Measurements from ENCODE around the gene ADGRL3.

ADGRL3 gene

DNA sequence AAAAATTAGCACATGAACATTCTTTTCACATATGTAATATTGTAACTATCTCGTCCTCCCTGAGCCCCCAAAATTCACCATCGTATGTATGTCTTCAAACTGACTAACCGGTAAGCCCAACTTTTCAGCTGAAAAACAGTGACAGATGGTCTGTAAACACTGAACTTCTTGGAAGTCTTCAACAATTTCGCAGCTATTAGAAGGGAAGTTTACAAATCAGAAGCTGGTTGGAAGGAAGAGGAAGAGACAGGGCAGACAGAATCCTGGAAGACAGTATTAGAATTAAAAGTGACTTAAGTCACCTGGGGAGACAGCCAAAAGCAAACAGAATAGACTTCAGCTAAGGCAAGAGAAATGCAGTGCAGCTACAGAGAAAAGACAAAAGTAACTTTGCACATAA, 858.4 kb downstream of the ADGRL3 start:
- H3K27me3 ChIP-seq (ENCODE audit: insufficient read depth, low read length), result no peaks in the 10 kb centered on the region
- no peak overlapping the region for H3K9ac ChIP-seq (ENCODE audit: low read length)
- no peak overlapping the region for H3K18ac ChIP-seq (ENCODE audit: low read length)
- no peak overlapping the region for H2AFZ ChIP-seq (ENCODE audit: insufficient read depth, low read length, poor library complexity)
- H2AK5ac ChIP-seq (ENCODE audit: low read length), result no peak overlapping the region
- no peak overlapping the region for H3K14ac ChIP-seq (ENCODE audit: low read length)
- H3K36me3 ChIP-seq (ENCODE audit: control insufficient read depth in 1 of 2, insufficient read depth in 2 of 2, low read length in 2 of 2), result no peaks in the 10 kb centered on the region
- H4K8ac ChIP-seq (ENCODE audit: low read depth, low read length), result no peak overlapping the region
- no peak overlapping the region for H2BK5ac ChIP-seq (ENCODE audit: low read depth, low read length, poor library complexity)
- H4K91ac ChIP-seq (ENCODE audit: low read depth, low read length), result no peak overlapping the region
- no peaks in the 10 kb centered on the region for H3K4me1 ChIP-seq (ENCODE audit: control insufficient read depth in 1 of 2, insufficient read depth in 2 of 2, low read length in 2 of 2)
- H3K79me1 ChIP-seq (ENCODE audit: low read length), result no peaks in the 10 kb centered on the region
- H4K12ac ChIP-seq (ENCODE audit: low read depth, low read length), result no peak overlapping the region
- DNase-seq, result no peak
- H2BK12ac ChIP-seq (ENCODE audit: low read length), result no peak overlapping the region
- H3K4ac ChIP-seq (ENCODE audit: low read depth, low read length), result no peak overlapping the region
- whole genome bisulfite sequencing (ENCODE audit: extremely low coverage, insufficient coverage, insufficient read length), result no CpG with 5 or more reads among the region's 4 CpGs
- H2BK120ac ChIP-seq (ENCODE audit: insufficient read depth, low read length, poor library complexity), result no peak overlapping the region
- H3K27ac ChIP-seq (ENCODE audit: low read depth, low read length), result no peak overlapping the region
- no peaks in the 10 kb centered on the region for H3K79me2 ChIP-seq (ENCODE audit: control insufficient read depth, insufficient read depth, low read length, poor library complexity)
- no peak overlapping the region for H3K23ac ChIP-seq (ENCODE audit: low read length)
- no peak overlapping the region for H3K4me2 ChIP-seq (ENCODE audit: low read length)
- H3K4me3 ChIP-seq (ENCODE audit: low read depth, low read length), result no peak overlapping the region
- H3K9me3 ChIP-seq (ENCODE audit: insufficient read depth, low read depth, low read length), result no peaks in the 10 kb centered on the region

DNA sequence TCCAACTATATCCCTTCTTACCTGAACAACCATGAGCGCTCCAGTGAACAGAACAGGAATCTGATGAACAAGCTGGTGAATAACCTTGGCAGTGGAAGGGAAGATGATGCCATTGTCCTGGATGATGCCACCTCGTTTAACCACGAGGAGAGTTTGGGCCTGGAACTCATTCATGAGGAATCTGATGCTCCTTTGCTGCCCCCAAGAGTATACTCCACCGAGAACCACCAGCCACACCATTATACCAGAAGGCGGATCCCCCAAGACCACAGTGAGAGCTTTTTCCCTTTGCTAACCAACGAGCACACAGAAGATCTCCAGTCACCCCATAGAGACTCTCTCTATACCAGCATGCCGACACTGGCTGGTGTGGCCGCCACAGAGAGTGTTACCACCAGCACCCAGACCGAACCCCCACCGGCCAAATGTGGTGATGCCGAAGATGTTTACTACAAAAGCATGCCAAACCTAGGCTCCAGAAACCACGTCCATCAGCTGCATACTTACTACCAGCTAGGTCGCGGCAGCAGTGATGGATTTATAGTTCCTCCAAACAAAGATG, 870.2 kb downstream of the ADGRL3 start:
- no peak for DNase-seq

GRCh38 chr4:62075089-62075488, 875.0 kb downstream of the ADGRL3 start:
- no peak overlapping the region for H4K8ac ChIP-seq (ENCODE audit: low read depth, low read length)
- H3K4me3 ChIP-seq (ENCODE audit: low read depth, low read length), result no peak overlapping the region
- no peak overlapping the region for H3K14ac ChIP-seq (ENCODE audit: low read length)
- H2AK5ac ChIP-seq (ENCODE audit: low read length), result no peak overlapping the region
- H3K36me3 ChIP-seq (ENCODE audit: control insufficient read depth in 1 of 2, insufficient read depth in 2 of 2, low read length in 2 of 2), result no peaks in the 10 kb centered on the region
- no peaks in the 10 kb centered on the region for H3K27me3 ChIP-seq (ENCODE audit: insufficient read depth, low read length)
- no peak overlapping the region for H2BK5ac ChIP-seq (ENCODE audit: low read depth, low read length, poor library complexity)
- no peaks in the 10 kb centered on the region for H3K4me1 ChIP-seq (ENCODE audit: control insufficient read depth in 1 of 2, insufficient read depth in 2 of 2, low read length in 2 of 2)
- H3K4ac ChIP-seq (ENCODE audit: low read depth, low read length), result no peak overlapping the region
- WGBS (ENCODE audit: extremely low coverage, insufficient coverage, insufficient read length), result no CpG with 5 or more reads among the region's 2 CpGs
- no peaks in the 10 kb centered on the region for H3K79me1 ChIP-seq (ENCODE audit: low read length)
- no peak overlapping the region for H2BK120ac ChIP-seq (ENCODE audit: insufficient read depth, low read length, poor library complexity)
- H2AFZ ChIP-seq (ENCODE audit: insufficient read depth, low read length, poor library complexity), result no peak overlapping the region
- no peak overlapping the region for H3K9ac ChIP-seq (ENCODE audit: low read length)
- no peak overlapping the region for H4K12ac ChIP-seq (ENCODE audit: low read depth, low read length)
- H3K23ac ChIP-seq (ENCODE audit: low read length), result no peak overlapping the region
- H3K27ac ChIP-seq (ENCODE audit: low read depth, low read length), result no peak overlapping the region
- no peaks in the 10 kb centered on the region for H3K9me3 ChIP-seq (ENCODE audit: insufficient read depth, low read depth, low read length)
- no peak for DNase-seq
- no peak overlapping the region for H3K4me2 ChIP-seq (ENCODE audit: low read length)
- no peak overlapping the region for H2BK12ac ChIP-seq (ENCODE audit: low read length)
- no peak overlapping the region for H4K91ac ChIP-seq (ENCODE audit: low read depth, low read length)
- H3K18ac ChIP-seq (ENCODE audit: low read length), result no peak overlapping the region
- no peaks in the 10 kb centered on the region for H3K79me2 ChIP-seq (ENCODE audit: control insufficient read depth, insufficient read depth, low read length, poor library complexity)

More for the DNA sequence above, 870.2 kb downstream of the ADGRL3 start:
- no peaks in the 10 kb centered on the region for H3K9me3 ChIP-seq (ENCODE audit: insufficient read depth, low read depth, low read length)
- H3K4me2 ChIP-seq (ENCODE audit: low read length), result no peak overlapping the region
- no peak overlapping the region for H3K23ac ChIP-seq (ENCODE audit: low read length)
- H2BK12ac ChIP-seq (ENCODE audit: low read length), result no peak overlapping the region
- no peak overlapping the region for H2AK5ac ChIP-seq (ENCODE audit: low read length)
- no peak overlapping the region for H3K14ac ChIP-seq (ENCODE audit: low read length)
- no peaks in the 10 kb centered on the region for H3K27me3 ChIP-seq (ENCODE audit: insufficient read depth, low read length)
- H3K79me2 ChIP-seq (ENCODE audit: control insufficient read depth, insufficient read depth, low read length, poor library complexity), result no peaks in the 10 kb centered on the region
- H2AFZ ChIP-seq (ENCODE audit: insufficient read depth, low read length, poor library complexity), result no peak overlapping the region
- H3K79me1 ChIP-seq (ENCODE audit: low read length), result no peaks in the 10 kb centered on the region
- H3K18ac ChIP-seq (ENCODE audit: low read length), result no peak overlapping the region
- no peaks in the 10 kb centered on the region for H3K36me3 ChIP-seq (ENCODE audit: control insufficient read depth in 1 of 2, insufficient read depth in 2 of 2, low read length in 2 of 2)
- no peak overlapping the region for H2BK5ac ChIP-seq (ENCODE audit: low read depth, low read length, poor library complexity)
- no peaks in the 10 kb centered on the region for H3K4me1 ChIP-seq (ENCODE audit: control insufficient read depth in 1 of 2, insufficient read depth in 2 of 2, low read length in 2 of 2)
- H4K91ac ChIP-seq (ENCODE audit: low read depth, low read length), result no peak overlapping the region
- H3K4ac ChIP-seq (ENCODE audit: low read depth, low read length), result no peak overlapping the region
- no CpG with 5 or more reads among the region's 14 CpGs for WGBS (ENCODE audit: extremely low coverage, insufficient coverage, insufficient read length)
- no peak overlapping the region for H3K4me3 ChIP-seq (ENCODE audit: low read depth, low read length)
- H4K12ac ChIP-seq (ENCODE audit: low read depth, low read length), result no peak overlapping the region
- H3K9ac ChIP-seq (ENCODE audit: low read length), result no peak overlapping the region
- H3K27ac ChIP-seq (ENCODE audit: low read depth, low read length), result no peak overlapping the region
- no peak overlapping the region for H4K8ac ChIP-seq (ENCODE audit: low read depth, low read length)
- no peak overlapping the region for H2BK120ac ChIP-seq (ENCODE audit: insufficient read depth, low read length, poor library complexity)

DNA sequence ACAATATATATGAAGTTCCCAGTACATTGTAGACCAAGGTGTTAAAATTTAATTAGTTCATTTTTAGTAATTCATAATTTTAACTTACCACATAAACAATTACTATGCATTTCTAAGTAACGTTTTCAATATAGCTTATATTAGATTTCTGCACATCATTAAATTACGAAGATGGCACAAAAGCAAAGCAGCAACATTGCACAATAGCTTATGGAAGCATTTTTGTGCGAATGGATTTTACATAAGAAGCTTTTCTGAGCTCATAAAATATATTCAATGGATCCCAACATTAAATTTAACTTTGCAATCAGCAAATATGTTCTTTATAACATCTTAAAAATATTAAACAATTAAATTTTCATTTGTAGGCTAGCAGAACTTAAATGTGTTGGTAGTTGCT, 875.4 kb downstream of the ADGRL3 start:
- Histone ChIP-seq H2AK5ac (ENCODE audit: low read length) (no peak overlapping the region), H3K79me2 (ENCODE audit: control insufficient read depth, insufficient read depth, low read length, poor library complexity) (no peaks in the 10 kb centered on the region), H2BK12ac (ENCODE audit: low read length) (no peak overlapping the region), H3K14ac (ENCODE audit: low read length) (no peak overlapping the region), H2BK120ac (ENCODE audit: insufficient read depth, low read length, poor library complexity) (no peak overlapping the region), H3K27me3 (ENCODE audit: insufficient read depth, low read length) (no peaks in the 10 kb centered on the region), H3K4ac (ENCODE audit: low read depth, low read length) (no peak overlapping the region), H3K79me1 (ENCODE audit: low read length) (no peaks in the 10 kb centered on the region), H3K4me1 (ENCODE audit: control insufficient read depth in 1 of 2, insufficient read depth in 2 of 2, low read length in 2 of 2) (no peaks in the 10 kb centered on the region), H4K8ac (ENCODE audit: low read depth, low read length) (no peak overlapping the region), H3K4me2 (ENCODE audit: low read length) (no peak overlapping the region), H3K23ac (ENCODE audit: low read length) (no peak overlapping the region), H4K12ac (ENCODE audit: low read depth, low read length) (no peak overlapping the region), H3K36me3 (ENCODE audit: control insufficient read depth in 1 of 2, insufficient read depth in 2 of 2, low read length in 2 of 2) (no peaks in the 10 kb centered on the region), H3K9me3 (ENCODE audit: insufficient read depth, low read depth, low read length) (no peaks in the 10 kb centered on the region), H3K9ac (ENCODE audit: low read length) (no peak overlapping the region), H3K4me3 (ENCODE audit: low read depth, low read length) (no peak overlapping the region), H2BK5ac (ENCODE audit: low read depth, low read length, poor library complexity) (no peak overlapping the region), H4K91ac (ENCODE audit: low read depth, low read length) (no peak overlapping the region), H3K18ac (ENCODE audit: low read length) (no peak overlapping the region), H3K27ac (ENCODE audit: low read depth, low read length) (no peak overlapping the region), H2AFZ (ENCODE audit: insufficient read depth, low read length, poor library complexity) (no peak overlapping the region)
- no CpG with 5 or more reads among the region's 3 CpGs for WGBS (ENCODE audit: extremely low coverage, insufficient coverage, insufficient read length)
- no peak for DNase-seq

All from trophoblast cell (in vitro differentiated cells and primary cell).